Endothelial cell of umbilical vein (primary cell): Measurements from ENCODE around the gene CASKIN1.

Experiments used
- JUN ChIP-seq: IDR thresholded peaks from 2 replicates; pipeline ENCODE4 v1.6.1; 2011; ENCODE audit warnings: borderline replicate concordance, low read depth; ENCODE audit not compliant: insufficient read length, insufficient read depth
- POLR2A ChIP-seq: IDR thresholded peaks from 2 replicates; pipeline ENCODE4 v1.6.1; 2012; ENCODE audit warnings: low read depth, mild to moderate bottlenecking, control low read depth, low read length
- TF ChIP-seq, protein P1 (sequence below), 2 donors: IDR thresholded peaks; 1 replicate in 1 of 2; 2 replicates in 1 of 2; pipeline ENCODE4 v1.5.1; 2011; ENCODE audit warnings: low read length in 2 of 2, mild to moderate bottlenecking in 2 of 2, moderate library complexity in 2 of 2, control low read depth in 1 of 2, inconsistent platforms in 1 of 2, low read depth in 1 of 2; ENCODE audit not compliant: insufficient read depth in 1 of 2; ENCODE audit errors: extremely low read depth in 1 of 2

DNA sequence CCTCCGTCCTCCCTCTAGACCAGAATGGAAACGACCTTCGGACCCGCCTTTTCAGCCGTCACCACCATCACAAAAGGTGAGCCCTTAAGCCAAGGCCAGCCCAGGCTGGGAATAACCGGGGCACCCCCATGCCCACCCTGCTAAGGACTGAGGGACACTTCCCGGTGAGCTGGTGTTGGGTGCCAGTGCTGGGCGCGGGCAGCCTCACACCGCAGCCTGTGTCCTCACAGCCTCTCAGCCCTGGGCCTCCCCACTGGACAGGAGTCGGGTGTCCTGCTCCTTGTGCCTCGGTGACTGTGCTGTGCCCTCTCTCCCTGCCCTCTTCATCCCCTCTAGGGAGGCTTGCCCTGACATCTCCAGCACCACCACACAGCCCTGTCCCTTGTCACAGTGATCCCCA lies 30.5 kb downstream of the CASKIN1 start:
- TF ChIP-seq, protein P1, sequence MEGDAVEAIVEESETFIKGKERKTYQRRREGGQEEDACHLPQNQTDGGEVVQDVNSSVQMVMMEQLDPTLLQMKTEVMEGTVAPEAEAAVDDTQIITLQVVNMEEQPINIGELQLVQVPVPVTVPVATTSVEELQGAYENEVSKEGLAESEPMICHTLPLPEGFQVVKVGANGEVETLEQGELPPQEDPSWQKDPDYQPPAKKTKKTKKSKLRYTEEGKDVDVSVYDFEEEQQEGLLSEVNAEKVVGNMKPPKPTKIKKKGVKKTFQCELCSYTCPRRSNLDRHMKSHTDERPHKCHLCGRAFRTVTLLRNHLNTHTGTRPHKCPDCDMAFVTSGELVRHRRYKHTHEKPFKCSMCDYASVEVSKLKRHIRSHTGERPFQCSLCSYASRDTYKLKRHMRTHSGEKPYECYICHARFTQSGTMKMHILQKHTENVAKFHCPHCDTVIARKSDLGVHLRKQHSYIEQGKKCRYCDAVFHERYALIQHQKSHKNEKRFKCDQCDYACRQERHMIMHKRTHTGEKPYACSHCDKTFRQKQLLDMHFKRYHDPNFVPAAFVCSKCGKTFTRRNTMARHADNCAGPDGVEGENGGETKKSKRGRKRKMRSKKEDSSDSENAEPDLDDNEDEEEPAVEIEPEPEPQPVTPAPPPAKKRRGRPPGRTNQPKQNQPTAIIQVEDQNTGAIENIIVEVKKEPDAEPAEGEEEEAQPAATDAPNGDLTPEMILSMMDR (IDR thresholded peaks at IDR 0.05; ENCODE audit: extremely low read depth in 1 of 2, insufficient read depth in 1 of 2, low read depth in 1 of 2, low read length in 2 of 2) = no peak
- no peak for TF ChIP-seq JUN
- TF ChIP-seq POLR2A = no peak
